ENCODE results near the gene PSMB11.

Gene PSMB11

GRCh38 chr14:23093526-23093925 is 51.5 kb downstream of the PSMB11 start:
- POLR2A ChIA-PET (ENCODE audit: low non-redundant PET), result no interaction called here
- DNase-seq (ENCODE audit: low spot score), result no peak
- no peak for TF ChIP-seq CTCF (conservative IDR thresholded peaks at IDR 0.05; ENCODE audit: low read depth)
- H3K27ac ChIP-seq, result no peak overlapping the region
- CTCF ChIA-PET, result interaction anchor here (2.1 kb wide), 1 partner anchor 16 kb away, joined by 12 read pairs; no protein-coding TSS in a partner anchor

Measured in RWPE1 (cell line).